ENCODE measurements around the gene HNRNPU. TPM values are rescaled to one million over a fixed set of nuclear protein-coding genes. Genes with fewer than 3 reads are reported as not detected.

Gene HNRNPU
- total RNA-seq, 4 donors from 2014 or later = 325 to 565 (median 451) TPM

- ATAC-seq (ENCODE audit: low FRiP score) = no peak
- DNase-seq (ENCODE audit: low spot score) = no peak
- no peak for TF ChIP-seq CTCF (IDR thresholded peaks at IDR 0.05)
These were observed 44.2 kb downstream of the HNRNPU start for GRCh38 chr1:244820131-244820530.

- TF ChIP-seq CTCF (IDR thresholded peaks at IDR 0.05) = no peak
- DNase-seq (ENCODE audit: low spot score) (no peak), ATAC-seq (ENCODE audit: low FRiP score) (no peak)
These were observed 46.9 kb downstream of the HNRNPU start for GRCh38 chr1:244817415-244817894.

DNA sequence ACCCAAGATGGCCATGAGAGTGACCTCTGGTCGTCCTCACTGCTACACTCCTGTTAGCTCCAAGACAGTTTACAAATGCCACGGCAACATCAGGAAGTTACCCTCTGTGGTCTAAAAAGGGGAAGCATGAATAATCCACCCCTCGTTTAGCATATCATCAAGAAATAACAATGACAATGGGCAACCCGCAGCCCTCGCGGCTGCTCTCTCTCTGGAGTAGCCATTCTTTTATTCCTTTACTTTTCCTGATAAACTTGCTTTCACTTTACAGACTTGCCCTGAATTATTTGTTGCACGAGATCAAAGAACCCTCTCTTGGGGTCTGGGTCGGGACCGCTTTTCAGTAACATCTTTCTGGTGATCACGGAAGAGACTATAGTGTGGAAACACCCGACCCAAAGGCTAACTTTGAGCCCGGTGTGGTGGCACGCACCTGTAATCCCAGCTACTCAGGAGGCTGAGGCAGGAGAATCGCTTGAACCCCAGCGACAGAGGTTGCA is 48.7 kb downstream of the HNRNPU start:
- DNase-seq (ENCODE audit: low spot score) (no peak), ATAC-seq (ENCODE audit: low FRiP score) (no peak)
- no peak for TF ChIP-seq CTCF (IDR thresholded peaks at IDR 0.05)

GRCh38 chr1:244813327-244813726 is 51.0 kb downstream of the HNRNPU start:
- no peak for ATAC-seq (ENCODE audit: low FRiP score)
- TF ChIP-seq CTCF (IDR thresholded peaks at IDR 0.05) = no peak
- DNase-seq (ENCODE audit: low spot score) = no peak

- no peak for TF ChIP-seq CTCF (IDR thresholded peaks at IDR 0.05)
- DNase-seq (ENCODE audit: low spot score) (no peak), ATAC-seq (ENCODE audit: low FRiP score) (no peak)
These were observed 54.1 kb downstream of the HNRNPU start for GRCh38 chr1:244810221-244810620.

DNA sequence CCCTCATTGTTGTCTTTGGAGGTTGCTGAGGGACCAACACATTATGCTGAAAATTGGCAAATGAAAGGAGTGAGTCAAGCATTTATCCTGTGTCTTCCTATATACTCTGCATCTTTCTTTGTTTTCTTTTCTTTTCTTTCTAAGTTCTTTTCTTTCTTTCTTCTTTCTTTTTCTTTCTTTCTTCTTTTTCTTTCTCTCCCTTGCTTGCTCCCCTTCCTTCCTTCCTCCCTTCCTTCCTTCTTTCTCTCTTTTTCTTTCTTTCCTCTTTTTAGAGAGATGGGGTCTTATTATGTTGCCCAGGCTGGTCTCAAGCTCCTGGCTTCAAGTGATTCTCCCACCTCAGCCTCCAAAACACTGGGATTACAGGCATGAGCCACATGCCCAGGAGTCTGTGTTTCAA is 57.2 kb downstream of the HNRNPU start:
- TF ChIP-seq CTCF (IDR thresholded peaks at IDR 0.05) = no peak
- ATAC-seq (ENCODE audit: low FRiP score) (no peak), DNase-seq (ENCODE audit: low spot score) (no peak)

GRCh38 chr1:244804841-244805240 is 59.5 kb downstream of the HNRNPU start:
- TF ChIP-seq CTCF (IDR thresholded peaks at IDR 0.05) = no peak
- ATAC-seq (ENCODE audit: low FRiP score) (no peak), DNase-seq (ENCODE audit: low spot score) (no peak)

All from omental fat pad (tissue), 4 donors.